Right ventricle myocardium superior (tissue), 1 donor: Measurements from ENCODE around the gene OLFM2. TPM values are rescaled to one million over a fixed set of nuclear protein-coding genes. Genes with fewer than 3 reads are reported as not detected.
"Not testable (repeated sequence)": the region's sequence is repeated elsewhere in the genome, so short reads cannot be mapped to it uniquely, and the experiment has no call there.

Source experiments
- ATAC-seq: fragments of 200-7000 bp; cut with Tn5 transposase; one replicate; pipeline ENCODE4 v1.9.1; 2020; ENCODE audit warnings: mild to moderate bottlenecking; ENCODE audit not compliant: poor library complexity
- DNase-seq: peaks from one replicate; pipeline ENCODE4 v3.0.0-alpha.2; 2020
- intact Hi-C: fragments of 100-400 bp; cut with DNase I; formaldehyde crosslinking; loops from one replicate; pipeline ENCODE4 v1.11.2; 2022
- total RNA-seq: library from RNA; stranded (reverse); fragmentation: NEBNext Ultra II Directional; extraction: Animal tissue kit (Norgen Biotek cat#: 25700); gene quantifications from one replicate; pipeline ENCODE4 v1.2.1, GENCODE V29; 2021
- donor health status: DM: no; HTN: yes; CAD: no; lungs with severe emphysema.

Gene OLFM2
- total RNA-seq, 1 donor from 2014 or later: 2.2 TPM

- ATAC-seq: no peak
- intact Hi-C loops: no loop called here
- peak; percentile 43 for DNase-seq
Measured at GRCh38 chr19:9850235-9850959, 85.9 kb downstream of the OLFM2 start.

DNA sequence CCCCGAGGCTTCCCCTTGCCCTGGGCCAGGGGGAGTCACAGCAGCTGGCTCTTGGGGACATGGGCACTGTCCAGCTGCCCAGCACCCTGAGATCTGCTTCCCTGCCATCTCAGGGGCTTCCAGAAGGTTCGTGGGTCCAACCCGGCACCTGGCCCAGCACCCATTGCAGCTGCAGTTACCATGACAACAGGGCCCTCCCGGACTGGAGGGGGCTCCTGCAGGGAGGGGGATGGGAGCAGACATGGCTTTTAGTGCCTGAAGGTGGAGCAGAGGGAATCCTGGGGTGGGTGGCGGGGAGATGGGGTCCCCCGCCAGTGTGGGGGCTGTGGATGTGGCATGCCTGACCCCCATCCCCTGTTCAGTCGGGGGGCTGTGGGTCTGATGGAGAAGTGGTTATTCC is 86.5 kb downstream of the OLFM2 start:
- no peak for ATAC-seq
- intact Hi-C loops: no loop called here

DNA sequence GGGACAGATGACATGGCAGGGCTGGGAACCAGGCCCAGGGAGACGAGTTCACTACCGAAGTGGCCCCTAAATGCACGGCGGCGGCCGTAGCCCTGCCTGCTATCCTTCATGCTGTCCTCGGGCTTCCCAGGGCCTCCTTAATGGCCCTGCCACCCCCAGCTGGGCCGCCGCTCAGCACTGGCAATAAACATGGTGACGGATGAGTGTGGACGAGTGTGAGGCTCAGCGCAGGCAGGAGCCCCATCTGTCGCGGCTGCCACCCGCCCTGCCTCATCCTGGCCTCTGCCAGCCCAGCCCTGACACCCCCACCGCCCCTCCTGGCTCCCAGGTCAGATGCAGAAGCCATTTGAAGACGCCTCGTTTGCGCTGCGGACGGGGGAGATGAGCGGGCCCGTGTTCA is 87.6 kb downstream of the OLFM2 start:
- no peak for ATAC-seq
- peak; percentile 34 for DNase-seq
- intact Hi-C loops: no loop called here

More for the DNA sequence above, 86.5 kb downstream of the OLFM2 start:
- DNase-seq: no peak

DNA sequence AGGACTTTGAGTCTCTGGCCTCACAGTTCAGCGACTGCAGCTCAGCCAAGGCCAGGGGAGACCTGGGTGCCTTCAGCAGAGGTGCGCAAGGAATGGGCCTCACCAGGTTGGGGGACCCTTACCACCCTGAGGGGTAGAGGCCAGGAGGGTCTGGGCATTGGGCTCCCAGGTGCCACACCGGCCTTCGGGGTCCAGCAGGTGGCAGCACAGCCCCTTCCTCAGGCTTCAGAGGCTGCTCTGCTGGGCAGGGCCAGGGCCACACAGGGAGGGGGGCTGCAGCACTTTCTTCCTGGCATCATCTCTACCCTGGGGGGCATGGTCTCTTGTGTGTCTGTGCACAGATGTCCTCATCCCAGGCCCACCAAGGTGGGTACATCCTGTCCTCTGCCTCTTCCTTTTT is 88.3 kb downstream of the OLFM2 start:
- ATAC-seq: no peak

DNA sequence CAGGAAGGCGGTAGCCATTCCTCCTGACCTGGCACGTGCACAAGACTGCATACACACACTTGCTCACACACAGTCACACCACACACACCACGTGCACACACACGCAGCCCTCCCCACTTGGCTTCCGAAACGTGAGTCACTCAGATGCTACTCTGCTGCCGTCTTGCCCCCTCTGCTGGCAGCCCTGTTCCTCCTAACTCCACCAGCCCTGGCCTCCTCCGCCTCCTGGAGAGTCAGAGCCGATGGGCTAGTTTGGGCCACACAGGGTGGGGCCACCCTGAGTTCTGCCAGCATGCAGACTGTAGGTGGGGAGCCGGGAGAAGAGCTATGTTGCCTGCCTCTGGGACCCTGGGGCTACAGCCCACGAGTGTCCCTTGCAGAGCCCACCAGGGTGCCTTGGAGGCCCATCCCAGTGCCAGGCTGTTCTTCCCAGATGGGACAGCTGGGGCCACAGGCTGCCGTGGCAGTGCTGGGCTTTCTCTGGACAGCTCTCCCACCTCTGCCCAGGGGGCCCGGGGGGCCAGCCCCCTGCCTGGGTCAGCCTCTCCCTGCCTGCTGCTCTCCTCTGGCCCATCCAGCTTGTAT is 89.1 kb downstream of the OLFM2 start:
- peak; percentile 64 for DNase-seq
- ATAC-seq: peak; percentile 27
- intact Hi-C loops: no loop called here

More for the DNA sequence above, 88.3 kb downstream of the OLFM2 start:
- DNase-seq: peak; percentile 26
- intact Hi-C loops: no loop called here

- ATAC-seq, DNase-seq, intact Hi-C loops: not testable (repeated sequence)
Measured at GRCh38 chr19:9843626-9844273, 92.6 kb downstream of the OLFM2 start.

DNA sequence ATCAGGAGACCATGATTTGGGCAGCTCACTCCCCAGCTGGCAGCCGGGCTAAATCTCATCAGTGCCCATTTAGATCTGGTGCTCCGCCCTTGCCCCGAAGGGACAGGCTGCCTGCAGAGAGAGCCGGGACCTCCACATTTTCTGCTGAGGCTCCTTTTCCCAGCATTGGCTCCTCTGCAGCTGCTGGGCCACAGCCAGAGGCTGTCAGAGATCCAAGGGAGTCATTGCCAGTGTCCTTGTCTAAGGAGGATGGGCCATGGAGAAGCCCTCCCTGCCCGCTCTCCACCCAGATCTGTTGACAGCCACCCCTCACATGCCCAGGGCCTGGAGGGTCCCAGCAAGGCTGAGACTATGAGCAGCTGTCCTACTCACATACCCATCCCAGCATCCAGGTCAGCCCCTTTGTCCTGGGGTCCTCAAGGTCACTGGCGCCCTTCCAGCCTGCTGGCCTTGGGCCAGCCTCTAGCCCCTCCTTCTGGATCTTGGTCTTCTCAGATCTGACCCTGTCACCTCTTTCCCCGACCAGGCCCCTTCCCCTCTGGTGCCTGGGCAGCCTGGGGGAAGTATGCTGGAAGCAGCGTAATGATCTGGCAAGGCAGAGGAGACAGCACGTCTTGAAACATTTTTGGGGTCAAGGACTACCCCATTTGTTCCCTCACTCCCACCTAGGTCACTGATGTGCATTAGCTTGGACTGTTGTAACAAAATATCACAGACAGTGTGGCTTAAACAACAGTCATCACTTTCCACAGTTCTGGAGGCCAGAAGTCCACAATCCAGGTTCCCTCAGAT is 93.3 kb downstream of the OLFM2 start:
- intact Hi-C loops: no loop called here
- peak; percentile 56 for DNase-seq
- peak; percentile 23 for ATAC-seq

DNA sequence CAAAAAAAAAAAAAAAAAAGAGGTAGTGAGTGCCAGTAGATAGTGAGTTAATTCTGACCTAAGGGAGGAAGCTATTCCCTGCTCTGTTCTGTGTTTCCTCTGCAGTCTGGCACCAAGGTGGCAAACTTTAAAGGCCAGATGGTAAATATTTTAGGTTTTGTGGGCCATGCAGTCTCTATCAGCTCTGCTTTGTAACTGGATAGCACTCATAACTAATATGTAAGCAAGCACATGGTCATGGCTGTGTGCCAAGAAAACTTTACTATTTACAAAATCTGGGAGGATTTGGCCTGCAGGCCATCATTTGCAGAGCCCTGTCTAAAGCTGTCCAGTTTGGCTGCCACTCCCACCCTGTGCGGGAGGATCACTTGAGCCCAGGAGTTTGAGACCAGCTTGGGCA is 96.9 kb downstream of the OLFM2 start:
- DNase-seq (no peak), ATAC-seq (no peak)
- intact Hi-C loops: no loop called here

DNA sequence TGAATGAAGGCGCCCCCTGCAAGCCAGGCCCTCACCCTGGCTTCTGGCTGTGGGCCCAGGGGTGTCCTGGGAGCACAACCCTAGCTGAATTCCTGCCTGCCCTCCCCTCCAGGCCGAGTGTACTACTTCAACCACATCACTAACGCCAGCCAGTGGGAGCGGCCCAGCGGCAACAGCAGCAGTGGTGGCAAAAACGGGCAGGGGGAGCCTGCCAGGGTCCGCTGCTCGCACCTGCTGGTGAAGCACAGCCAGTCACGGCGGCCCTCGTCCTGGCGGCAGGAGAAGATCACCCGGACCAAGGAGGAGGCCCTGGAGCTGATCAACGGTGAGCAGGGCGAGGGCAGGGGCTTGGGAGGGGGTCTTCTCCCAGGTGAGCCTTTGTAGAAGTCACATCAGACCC is 98.0 kb downstream of the OLFM2 start:
- DNase-seq: peak; percentile 46
- intact Hi-C loops: no loop called here
- ATAC-seq: no peak

GRCh38 chr19:9836021-9836420 is 100.3 kb downstream of the OLFM2 start:
- peak; percentile 25 for DNase-seq
- intact Hi-C loops: no loop called here
- ATAC-seq: no peak

GRCh38 chr19:9835507-9835949 is 100.8 kb downstream of the OLFM2 start:
- intact Hi-C loops: no loop called here
- DNase-seq (no peak), ATAC-seq (peak; percentile 14)

DNA sequence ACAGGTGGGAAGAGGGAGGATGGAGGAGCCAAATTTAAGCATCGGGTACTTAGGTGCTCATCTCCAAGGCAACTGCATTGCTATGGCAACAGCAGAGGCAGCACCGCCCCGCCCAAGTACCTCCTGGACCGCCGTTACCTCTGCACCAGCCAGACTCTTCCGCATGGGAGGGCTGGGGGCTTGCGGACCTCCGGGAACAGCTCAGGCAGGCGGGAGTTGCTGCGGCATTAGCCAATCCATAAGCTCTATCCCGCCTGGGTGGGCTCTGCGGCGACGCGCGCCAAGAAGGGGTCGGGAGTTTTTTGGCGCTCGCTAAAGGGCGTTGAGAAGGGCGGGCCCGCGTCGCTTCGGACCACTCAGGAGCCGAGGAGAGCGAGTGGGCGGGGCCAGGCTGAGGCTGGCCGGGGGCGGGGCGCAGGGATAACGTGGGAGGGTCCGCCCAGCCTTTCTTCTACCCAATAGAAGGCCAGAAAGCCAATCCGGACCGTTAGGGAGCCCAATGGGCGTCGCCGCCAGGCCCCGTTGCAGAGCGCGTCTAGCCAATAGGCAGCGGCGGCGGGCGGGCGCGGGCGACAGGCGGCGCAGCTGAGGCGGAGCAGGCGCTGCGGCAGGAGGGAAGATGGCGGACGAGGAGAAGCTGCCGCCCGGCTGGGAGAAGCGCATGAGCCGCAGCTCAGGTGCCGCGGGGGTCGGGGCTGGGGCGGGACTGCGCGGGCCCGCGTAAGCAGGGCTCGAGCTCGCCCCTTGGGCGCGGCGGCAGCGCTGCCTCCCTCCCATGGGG is 101.4 kb downstream of the OLFM2 start, which contains the start of gene PIN1:
Gene PIN1 (plus strand): TSS at position 593 of the 781 bp plus-strand sequence. CDS start 27 bp downstream, at position 620.
- peak; percentile 99 for ATAC-seq
- intact Hi-C loops: no loop called here
- DNase-seq: peak; percentile 100

GRCh38 chr19:9834307-9834725 is 102.0 kb downstream of the OLFM2 start:
- intact Hi-C loops: no loop called here
- DNase-seq (no peak), ATAC-seq (no peak)

DNA sequence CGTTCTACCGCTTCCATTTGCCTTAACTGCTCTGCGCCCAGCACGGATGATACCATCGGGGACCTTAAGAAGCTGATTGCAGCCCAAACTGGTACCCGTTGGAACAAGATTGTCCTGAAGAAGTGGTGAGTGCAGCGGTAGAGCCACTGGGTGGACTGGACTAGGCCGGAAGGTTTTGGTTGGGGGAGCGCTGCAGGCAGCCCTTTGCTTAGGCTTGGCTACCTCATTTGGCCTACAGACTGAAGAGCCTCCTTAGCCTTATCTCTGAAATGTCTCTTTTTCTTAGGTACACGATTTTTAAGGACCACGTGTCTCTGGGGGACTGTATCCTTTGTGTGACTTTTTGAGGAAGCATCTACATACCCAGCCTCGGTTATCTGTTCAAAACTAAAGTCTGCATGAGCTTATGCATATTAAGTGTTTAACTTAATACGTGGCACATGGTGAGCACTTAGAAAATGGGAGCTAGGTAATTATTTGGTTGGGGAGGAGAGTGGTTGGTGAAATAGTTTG is 107.7 kb downstream of the OLFM2 start:
- intact Hi-C loops: no loop called here

GRCh38 chr19:9827289-9828238 is 108.8 kb downstream of the OLFM2 start, which contains the start of gene UBL5:
TSS of gene UBL5 (plus strand) at chr19:9827918. CDS start at chr19:9828338, 420 bp downstream.
- ATAC-seq (peak; percentile 98), DNase-seq (peak; percentile 90)
- intact Hi-C loops: no loop called here

More for the DNA sequence above, 107.7 kb downstream of the OLFM2 start:
- no peak for DNase-seq
- no peak for ATAC-seq

DNA sequence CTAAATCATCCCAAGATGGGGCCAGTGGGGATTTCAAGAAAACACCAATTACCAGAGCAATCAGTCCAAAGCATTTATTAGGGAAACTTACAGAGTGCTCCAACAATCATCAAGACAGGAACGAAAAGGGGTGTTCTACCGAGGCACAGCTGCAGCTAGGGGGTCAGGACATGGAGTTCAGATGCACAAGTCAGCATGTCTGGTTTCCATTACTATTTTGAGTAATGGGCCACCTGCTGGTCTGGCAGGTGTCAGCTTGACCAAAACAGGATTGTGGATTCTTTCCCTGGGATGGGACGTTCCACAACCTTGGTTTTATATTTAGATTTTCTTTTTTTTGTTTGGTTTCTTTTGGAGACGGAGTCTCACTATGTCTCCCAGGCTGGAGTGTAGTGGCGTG is 112.5 kb downstream of the OLFM2 start:
- intact Hi-C loops: no loop called here
- ATAC-seq (no peak), DNase-seq (no peak)

DNA sequence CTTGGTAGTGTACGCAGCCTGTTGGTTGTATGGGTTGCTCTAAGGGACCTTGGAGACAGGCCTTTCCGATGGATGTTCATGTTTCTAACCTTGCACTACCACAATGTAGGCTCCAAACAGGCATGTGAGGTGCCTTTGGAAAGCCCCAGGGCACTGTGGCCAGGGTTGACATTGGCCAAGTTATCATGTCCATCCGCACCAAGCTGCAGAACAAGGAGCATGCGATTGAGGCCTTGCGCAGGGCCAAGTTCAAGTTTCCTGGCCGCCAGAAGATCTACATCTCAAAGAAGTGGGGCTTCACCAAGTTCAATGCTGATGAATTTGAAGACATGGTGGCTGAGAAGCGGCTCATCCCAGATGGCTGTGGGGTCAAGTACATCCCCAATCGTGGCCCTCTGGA is 116.3 kb downstream of the OLFM2 start:
- ATAC-seq, DNase-seq, intact Hi-C loops: not testable (repeated sequence)
